ENCODE results near the gene EXTL2.

DNA sequence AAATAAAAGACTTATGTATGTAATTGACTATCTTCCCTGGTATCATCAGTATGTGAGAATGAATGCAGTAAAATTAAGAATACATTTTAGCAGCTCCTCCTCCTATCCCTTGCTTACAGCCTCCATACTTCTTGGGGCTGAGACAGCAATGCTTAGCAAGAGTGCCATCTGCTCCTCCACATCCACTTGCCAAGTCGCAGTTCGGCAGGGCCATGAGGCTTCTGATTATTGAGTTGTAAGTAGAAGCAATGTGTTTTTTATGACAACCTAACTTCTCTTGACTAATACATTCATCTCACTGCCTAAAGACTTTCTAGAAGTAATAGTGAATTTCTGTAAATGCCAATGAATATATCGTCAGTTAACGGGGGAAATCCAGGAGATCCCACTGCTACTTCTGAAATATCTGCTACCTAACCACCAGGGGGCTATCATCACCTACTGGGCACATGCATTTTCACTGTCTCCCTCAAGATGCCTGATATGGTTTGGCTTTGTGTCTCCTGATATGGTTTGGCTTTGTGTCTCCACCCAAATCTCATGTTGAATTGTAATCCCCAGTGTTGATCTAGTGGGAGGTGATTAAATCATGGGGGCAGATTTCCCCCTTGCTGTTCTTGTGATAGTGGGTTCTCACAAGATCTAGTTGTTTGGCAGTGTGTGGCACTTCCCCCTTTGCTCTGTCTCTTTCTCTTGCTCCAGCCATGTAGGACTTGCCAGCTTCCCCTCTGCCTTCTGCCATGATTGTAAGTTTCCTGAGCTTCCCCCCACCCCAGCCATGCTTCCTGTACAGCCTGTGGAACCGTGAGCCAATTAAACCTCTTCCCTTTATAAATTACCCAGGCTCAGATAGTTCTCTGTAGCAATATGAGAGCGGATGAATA lies 59.6 kb downstream of the EXTL2 start:
- no peak for TF ChIP-seq POLR2A (IDR thresholded peaks at IDR 0.05; ENCODE audit: low read depth, low read length)
- no peak for TF ChIP-seq TAF1 (IDR thresholded peaks at IDR 0.05; ENCODE audit: low read depth, low read length)
- TF ChIP-seq PAX5 (IDR thresholded peaks at IDR 0.05; ENCODE audit: insufficient read depth, low read length, severe bottlenecking): no peak
- TF ChIP-seq POLR2AphosphoS5 (IDR thresholded peaks at IDR 0.05; ENCODE audit: low read depth, low read length): no peak
- TF ChIP-seq POU2F2 (IDR thresholded peaks at IDR 0.05; ENCODE audit: low read depth, low read length): no peak
